IMR-90 (cell line): Measurements from ENCODE around the gene MDH1. TPM values are rescaled to one million over a fixed set of nuclear protein-coding genes. Genes with fewer than 3 reads are reported as not detected.
"Not testable (repeated sequence)": the region's sequence is repeated elsewhere in the genome, so short reads cannot be mapped to it uniquely, and the experiment has no call there.

Source experiments
- ATAC-seq: fragments of 200-7000 bp; cut with Tn5 transposase; 2 replicates; pipeline ENCODE4 v1.9.1; 2020; ENCODE audit warnings: low read depth, mild to moderate bottlenecking, moderate library complexity
- BruUV-seq: library from RNA; stranded (reverse); fragments of 400-500 nt; replicated peaks from 2 replicates; lab custom pipeline; 2021; lab: Mats Ljungman, UMichigan
- CTCF ChIA-PET: fragments of 300-600 bp; formaldehyde crosslinking; extraction: SDS; loops from one replicate; lab custom pipeline; 2021; ENCODE audit warnings: antibody characterized with exemption; lab: Yijun Ruan, JAX
- POLR2A ChIA-PET: fragments of 300-600 bp; sonication (Branson Sonifier 250); formaldehyde crosslinking; loops from one replicate; lab custom pipeline; 2022; ENCODE audit warnings: antibody characterized with exemption; ENCODE audit not compliant: unreplicated experiment; lab: Charles Lee
- DNase-seq: peaks from one replicate; pipeline ENCODE4 v3.0.0; 2013
- H2AFZ ChIP-seq: replicated peaks from 2 replicates; pipeline ENCODE3; 2013; ENCODE audit warnings: low read length, mild to moderate bottlenecking; ENCODE audit not compliant: poor library complexity
- H2AK5ac ChIP-seq: 2 replicates; pipeline ENCODE4 v1.6.1; 2013; ENCODE audit warnings: low read depth, low read length, inconsistent platforms
- H2AK9ac ChIP-seq: replicated peaks from 2 replicates; pipeline ENCODE3; 2013; ENCODE audit warnings: mild to moderate bottlenecking, low read depth, low read length, moderate library complexity; ENCODE audit not compliant: poor library complexity
- H2BK120ac ChIP-seq: 2 replicates; pipeline ENCODE4 v1.6.1; 2013; ENCODE audit warnings: low read depth, low read length, inconsistent platforms
- H2BK15ac ChIP-seq: 3 replicates; pipeline ENCODE4 v1.6.1; 2013; ENCODE audit warnings: low read depth, low read length, inconsistent platforms
- H2BK20ac ChIP-seq: 2 replicates; pipeline ENCODE4 v1.6.1; 2013; ENCODE audit warnings: low read depth, mild to moderate bottlenecking, inconsistent platforms, low read length, moderate library complexity
- H2BK5ac ChIP-seq: 2 replicates; pipeline ENCODE4 v1.6.1; 2013; ENCODE audit warnings: mild to moderate bottlenecking, low read depth, low read length, inconsistent platforms; ENCODE audit not compliant: poor library complexity, severe bottlenecking
- H3K14ac ChIP-seq: replicated peaks from 2 replicates; pipeline ENCODE4 v1.6.1; 2013; ENCODE audit warnings: low read depth, low read length, inconsistent platforms
- H3K18ac ChIP-seq: 2 replicates; pipeline ENCODE4 v1.6.1; 2013; ENCODE audit warnings: low read depth, low read length, control low read depth
- H3K23ac ChIP-seq: 2 replicates; pipeline ENCODE4 v1.6.1; 2013; ENCODE audit warnings: low read depth, low read length, inconsistent platforms
- H3K27ac ChIP-seq: 2 replicates; pipeline ENCODE4 v1.5.1; 2013; ENCODE audit warnings: mild to moderate bottlenecking, control low read depth, low read length; ENCODE audit not compliant: insufficient read depth
- H3K27me3 ChIP-seq: 2 replicates; pipeline ENCODE4 v1.6.1; 2013; ENCODE audit warnings: low read length; ENCODE audit not compliant: control insufficient read depth, insufficient read depth
- H3K36me3 ChIP-seq: 2 replicates; pipeline ENCODE4 v1.6.1; 2013; ENCODE audit warnings: low read length, mixed read lengths; ENCODE audit not compliant: control insufficient read depth, insufficient read depth
- H3K4ac ChIP-seq: 2 replicates; pipeline ENCODE4 v1.6.1; 2013; ENCODE audit warnings: low read depth, low read length, inconsistent platforms
- H3K4me1 ChIP-seq: 2 replicates; pipeline ENCODE4 v1.6.1; 2013; ENCODE audit warnings: low read length, mixed read lengths; ENCODE audit not compliant: control insufficient read depth, insufficient read depth
- H3K4me2 ChIP-seq: 2 replicates; pipeline ENCODE4 v1.6.1; 2013; ENCODE audit warnings: low read depth, mild to moderate bottlenecking, control low read depth, low read length, moderate library complexity
- H3K4me3 ChIP-seq: 2 replicates; pipeline ENCODE4 v1.5.1; 2013; ENCODE audit warnings: low read depth, mild to moderate bottlenecking, control low read depth, low read length, moderate library complexity; ENCODE audit not compliant: insufficient read depth
- H3K56ac ChIP-seq: 2 replicates; pipeline ENCODE4 v1.6.1; 2013; ENCODE audit warnings: low read length, inconsistent platforms; ENCODE audit not compliant: insufficient read depth; ENCODE audit errors: extremely low read depth
- H3K79me1 ChIP-seq, 2 experiments: 2 replicates each; pipeline ENCODE4 v1.6.1; 2013; ENCODE audit warnings: low read length in 2 of 2, inconsistent platforms in 1 of 2, low read depth in 1 of 2
- H3K9ac ChIP-seq: 2 replicates; pipeline ENCODE4 v1.6.1; 2013; ENCODE audit warnings: low read depth, low read length, control low read depth
- H3K9me1 ChIP-seq: 2 replicates; pipeline ENCODE4 v1.6.1; 2013; ENCODE audit warnings: low read length, inconsistent platforms; ENCODE audit not compliant: insufficient read depth
- H3K9me3 ChIP-seq: 2 replicates; pipeline ENCODE4 v1.6.1; 2013; ENCODE audit warnings: low read length; ENCODE audit not compliant: control insufficient read depth, insufficient read depth
- H4K20me1 ChIP-seq: 2 replicates; pipeline ENCODE4 v1.6.1; 2013; ENCODE audit warnings: low read length, inconsistent platforms; ENCODE audit not compliant: insufficient read depth
- H4K5ac ChIP-seq: 2 replicates; pipeline ENCODE4 v1.6.1; 2013; ENCODE audit warnings: mild to moderate bottlenecking, low read depth, low read length, control low read depth
- H4K8ac ChIP-seq, 2 experiments: 2 replicates each; pipeline ENCODE4 v1.6.1; 2013; ENCODE audit warnings: low read depth in 2 of 2, low read length in 2 of 2, control low read depth in 1 of 2, inconsistent platforms in 1 of 2
- H4K91ac ChIP-seq: 2 replicates; pipeline ENCODE4 v1.6.1; 2013; ENCODE audit warnings: low read depth, low read length, inconsistent platforms; ENCODE audit not compliant: insufficient read depth
- WGBS, 2 experiments: methylation state at CpG; one replicate each; pipeline versions ENCODE4 v1.1.5 to v1.1.7; 2013; ENCODE audit warnings: missing lambda C conversion rate in 2 of 2; ENCODE audit not compliant: insufficient read length in 1 of 2; ENCODE audit errors: extremely low coverage in 2 of 2; 5-methylcytosine and 5-hydroxymethylcytosine counted together
- dilution Hi-C: fragments of 300-500 bp; cut with HindIII; formaldehyde crosslinking; loops from one replicate; pipeline ENCODE4 v1.14.3; 2018; ENCODE audit warnings: low sequenced_read_pairs; ENCODE audit not compliant: unreplicated experiment
- in situ Hi-C: fragments of 300-500 bp; cut with MboI; formaldehyde crosslinking; loops from 3 replicates; pipeline ENCODE4 v1.14.3; 2019; ENCODE audit warnings: low sequenced_read_pairs, inconsistent platforms, mixed read lengths
- intact Hi-C: fragments of 100-400 bp; cut with micrococcal nuclease; formaldehyde crosslinking; loops from 2 replicates; pipeline ENCODE4 v1.10.0; 2022
- polyA plus RNA-seq, 3 experiments: library from polyadenylated mRNA; depleted of rRNA; stranded (reverse); fragments of >200 nt; gene quantifications; 2 replicates each; pipeline ENCODE4 v1.2.3, GENCODE V29; 2012; ENCODE audit warnings: low replicate concordance in 1 of 3
- total RNA-seq: library from RNA; depleted of rRNA; stranded (reverse); fragments of >200 nt; gene quantifications from 2 replicates; pipeline ENCODE4 v1.2.3, GENCODE V29; 2012

MDH1 gene
- total and polyA plus RNA-seq, 2 of the 4 experiments (the other 2 are of a cell fraction), result 195 to 248 TPM

DNA sequence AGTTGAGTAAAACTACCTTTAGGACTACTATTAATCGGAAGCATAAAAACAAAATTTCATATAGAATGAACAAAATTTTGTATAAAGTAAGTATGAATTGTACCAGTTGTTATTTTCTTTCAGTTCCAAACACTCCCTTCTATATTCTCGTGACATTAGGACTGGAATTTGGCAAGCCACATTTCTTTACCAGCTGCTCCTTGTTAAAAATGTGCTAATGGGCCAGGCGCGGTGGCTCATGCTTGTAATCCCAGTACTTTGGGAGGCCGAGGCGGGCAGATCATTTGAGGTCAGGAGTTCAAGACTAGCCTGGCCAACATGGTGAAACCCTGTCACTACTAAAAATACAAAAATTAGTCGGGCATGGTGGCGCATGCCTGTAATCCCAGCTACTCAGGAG, 20.1 kb downstream of the MDH1 start:
- dilution Hi-C loops, H3K56ac ChIP-seq, H3K27ac ChIP-seq, H2AK5ac ChIP-seq, ATAC-seq, H3K14ac ChIP-seq, H3K23ac ChIP-seq, H3K4me2 ChIP-seq, DNase-seq, H3K9me1 ChIP-seq, H2BK15ac ChIP-seq, CTCF ChIA-PET, H2BK5ac ChIP-seq, H4K91ac ChIP-seq, H3K9ac ChIP-seq, H3K27me3 ChIP-seq, H4K8ac ChIP-seq, H2BK120ac ChIP-seq, H2AFZ ChIP-seq, H3K4ac ChIP-seq, H3K79me1 ChIP-seq, H3K4me1 ChIP-seq, intact Hi-C loops, H3K18ac ChIP-seq, H3K4me3 ChIP-seq, BruUV-seq, POLR2A ChIA-PET, H4K20me1 ChIP-seq, H4K5ac ChIP-seq, H2BK20ac ChIP-seq, H3K9me3 ChIP-seq, H2AK9ac ChIP-seq: not testable (repeated sequence)
- peaks cover 19% of the 10 kb centered on the region for H3K36me3 ChIP-seq
- no CpG with 5 or more reads among the region's 8 CpGs for WGBS, 2 experiments
- in situ Hi-C loops, result loop anchor here (10.0 kb wide), 1 partner anchor 246 kb away; no protein-coding TSS in a partner anchor
